Kidney (tissue), 14 donors: Measurements from ENCODE around the gene AKAP9. TPM values are rescaled to one million over a fixed set of nuclear protein-coding genes. Genes with fewer than 3 reads are reported as not detected.

Source experiments
- DNase-seq, 5 donors: peaks; one replicate each; pipeline ENCODE4 v3.0.0-alpha.2; 2013 to 2020
- FAIRE-seq: peaks from 2 replicates; lab custom pipeline; 2012; peaks lifted over from hg19 to GRCh38; lab: Jason Lieb, UNC
- H3K27ac ChIP-seq, 2 donors: one replicate each; pipeline ENCODE4 v1.7.0; 2013; ENCODE audit warnings: low read depth in 2 of 2, low read length in 2 of 2, inconsistent platforms in 1 of 2
- H3K27me3 ChIP-seq: one replicate; pipeline ENCODE4 v1.7.1; 2013; ENCODE audit warnings: low read length, inconsistent platforms; ENCODE audit not compliant: control insufficient read depth, insufficient read depth
- H3K36me3 ChIP-seq, 3 donors: one replicate each; pipeline versions ENCODE4 v1.7.0 to v1.7.1; 2013; ENCODE audit warnings: low read length in 3 of 3, control low read depth in 1 of 3, inconsistent platforms in 1 of 3; ENCODE audit not compliant: insufficient read depth in 3 of 3, control insufficient read depth in 2 of 3
- H3K4me1 ChIP-seq, 3 donors: one replicate each; pipeline versions ENCODE4 v1.7.0 to v1.7.1; 2013; ENCODE audit warnings: low read length in 3 of 3, inconsistent platforms in 1 of 3, low read depth in 1 of 3; ENCODE audit not compliant: control insufficient read depth in 2 of 3, insufficient read depth in 2 of 3
- H3K4me3 ChIP-seq, 3 donors: one replicate each; pipeline versions ENCODE4 v1.7.0 to v1.8.1; 2013; ENCODE audit warnings: low read length in 3 of 3, control low read depth in 1 of 3, inconsistent platforms in 1 of 3
- H3K9ac ChIP-seq, 3 donors: one replicate each; pipeline versions ENCODE4 v1.7.0 to v1.7.1; 2013; ENCODE audit warnings: low read length in 3 of 3, control low read depth in 1 of 3, inconsistent platforms in 1 of 3
- H3K9me3 ChIP-seq, 3 donors: one replicate each; pipeline versions ENCODE4 v1.7.0 to v1.7.1; 2013; ENCODE audit warnings: low read length in 3 of 3, control low read depth in 1 of 3, inconsistent platforms in 1 of 3; ENCODE audit not compliant: control insufficient read depth in 2 of 3, insufficient read depth in 1 of 3
- CTCF ChIP-seq: IDR thresholded peaks from 3 replicates; pipeline ENCODE4 v1.5.1; 2012; ENCODE audit warnings: mild to moderate bottlenecking, moderate library complexity, borderline replicate concordance; ENCODE audit not compliant: insufficient read depth; ENCODE audit errors: extremely low read depth
- intact Hi-C: fragments of 100-400 bp; cut with DNase I; formaldehyde crosslinking; loops from one replicate; pipeline ENCODE4 v1.11.1; 2022
- polyA plus RNA-seq: library from polyadenylated mRNA; stranded (reverse); fragments of 350-450 nt; fragmentation: Illumina TruSeq; extraction: RNeasy Lipid Tissue Mini Kit (QIAGEN cat#74804); gene quantifications from one replicate; pipeline ENCODE4 v1.2.3, GENCODE V29; 2014; ENCODE audit warnings: low read depth, low replicate concordance; ENCODE audit not compliant: insufficient read depth
- total RNA-seq: library from RNA; stranded (reverse); fragmentation: NEBNext Ultra II Directional; extraction: Animal tissue kit (Norgen Biotek cat#: 25700); gene quantifications from one replicate; pipeline ENCODE4 v1.2.1, GENCODE V29; 2021
- donor health status: control.
- donor health status: control.
- donor health status: control.
- donor health status: control.
- donor health status: control.
- donor health status: DM: yes; HTN: yes; CAD: no.
- donor health status: Normal renal cell carcinoma (clear cell type).

The AKAP9 gene
- total and polyA plus RNA-seq, 2 donors from 2014 or later: 18.5 to 66.8 TPM

- Histone ChIP-seq H3K4me3 (no peak overlapping the region), H3K9ac (no peak overlapping the region), H3K9me3 (no peaks in the 10 kb centered on the region), H3K27ac (no peak overlapping the region), H3K27me3 (no peaks in the 10 kb centered on the region), H3K4me1 (no peaks in the 10 kb centered on the region), H3K36me3 (no peaks in the 10 kb centered on the region)
- intact Hi-C loops: no loop called here
- DNase-seq: peak in 1 of 5 donors; percentile 21
- FAIRE-seq: no peak
- no peak for TF ChIP-seq CTCF
Observed at GRCh38 chr7:92150450-92151017, 209.9 kb downstream of the AKAP9 start.

GRCh38 chr7:92155108-92155739 is 214.6 kb downstream of the AKAP9 start:
- no peak for DNase-seq
- no peak for FAIRE-seq
- H3K9me3 ChIP-seq: no peaks in the 10 kb centered on the region
- intact Hi-C loops: no loop called here
- no peaks in the 10 kb centered on the region for H3K27me3 ChIP-seq
- H3K27ac ChIP-seq: no peak overlapping the region
- H3K4me3 ChIP-seq: no peak overlapping the region
- no peaks in the 10 kb centered on the region for H3K36me3 ChIP-seq
- TF ChIP-seq CTCF: no peak
- no peak overlapping the region for H3K9ac ChIP-seq
- H3K4me1 ChIP-seq: no peaks in the 10 kb centered on the region

- no peak for FAIRE-seq
- Histone ChIP-seq H3K27ac (no peak overlapping the region), H3K4me3 (no peak overlapping the region), H3K4me1 (no peaks in the 10 kb centered on the region), H3K9me3 (no peaks in the 10 kb centered on the region), H3K9ac (no peak overlapping the region), H3K27me3 (no peaks in the 10 kb centered on the region), H3K36me3 (no peaks in the 10 kb centered on the region)
- no peak for DNase-seq
- no peak for TF ChIP-seq CTCF
- intact Hi-C loops: no loop called here
Observed at GRCh38 chr7:92156990-92157389, 216.3 kb downstream of the AKAP9 start.
